Body of pancreas (tissue), 4 donors: ENCODE results near the gene SORL1. TPM values are rescaled to one million over a fixed set of nuclear protein-coding genes. Genes with fewer than 3 reads are reported as not detected.

Experiments
- ATAC-seq: fragments of 150-250 bp; one replicate; pipeline ENCODE4 v1.9.1; 2016
- DNase-seq, 4 donors: peaks; one replicate each; pipeline ENCODE4 v3.0.0-alpha.2; 2019
- H3K27ac ChIP-seq, 4 donors: fragments of 200-600 bp; sonication (generic); 1 replicate in 3 of 4; 2 replicates in 1 of 4; pipeline versions ENCODE4 v1.5.1 to v1.6.1; 2016 to 2019; ENCODE audit warnings: mild to moderate bottlenecking in 1 of 4, mixed read lengths in 1 of 4, moderate library complexity in 1 of 4
- H3K27me3 ChIP-seq, 2 donors: fragments of 200-600 bp; sonication (generic); one replicate each; pipeline ENCODE4 v1.6.0; 2016; ENCODE audit warnings: mild to moderate bottlenecking in 1 of 2
- H3K36me3 ChIP-seq, 2 donors: fragments of 200-600 bp; sonication (generic); replicated peaks in 1 of 2; 2 replicates each; pipeline ENCODE4 v1.5.1; 2016; ENCODE audit warnings: low read depth in 2 of 2; ENCODE audit not compliant: insufficient read depth in 1 of 2
- H3K4me1 ChIP-seq: fragments of 200-600 bp; sonication (generic); one replicate; pipeline ENCODE4 v1.6.0; 2016
- H3K4me3 ChIP-seq, 2 donors: fragments of 200-600 bp; sonication (generic); 1 replicate in 1 of 2; 2 replicates in 1 of 2; pipeline ENCODE4 v1.5.1; 2016 to 2019
- H3K9me3 ChIP-seq, 3 donors: fragments of 200-600 bp; sonication (generic); 1 replicate in 2 of 3; 2 replicates in 1 of 3; pipeline ENCODE4 v1.5.1; 2016
- POLR2A ChIP-seq, 3 donors: fragments of 450-650 bp; IDR thresholded peaks; one replicate each; pipeline ENCODE4 v1.6.1; 2016; ENCODE audit warnings: antibody characterized with exemption in 3 of 3, mild to moderate bottlenecking in 2 of 3
- WGBS, 2 donors: methylation state at CpG; one replicate each; pipeline ENCODE4 v1.1.5; 2017; 5-methylcytosine and 5-hydroxymethylcytosine counted together
- intact Hi-C: fragments of 100-400 bp; cut with DNase I; formaldehyde crosslinking; loops from one replicate; pipeline ENCODE4 v1.15.1; 2023
- total RNA-seq, 2 donors: library from RNA; depleted of rRNA; stranded (reverse); fragments of >200 nt; gene quantifications; one replicate each; pipeline ENCODE4 v1.1.0, GENCODE V29; 2016
- TF ChIP-seq, protein P1 (sequence below), 7 experiments: fragments of 450-650 bp in 4 of 7; fragments of 200-600 bp in 3 of 7; sonication (generic) in 3 of 7; IDR thresholded peaks; one replicate each; pipeline ENCODE4 v1.5.1; 2016 to 2019; ENCODE audit warnings: antibody characterized with exemption in 7 of 7

Gene SORL1
- total RNA-seq, 2 donors from 2014 or later = 25.1 to 26.5 TPM

DNA sequence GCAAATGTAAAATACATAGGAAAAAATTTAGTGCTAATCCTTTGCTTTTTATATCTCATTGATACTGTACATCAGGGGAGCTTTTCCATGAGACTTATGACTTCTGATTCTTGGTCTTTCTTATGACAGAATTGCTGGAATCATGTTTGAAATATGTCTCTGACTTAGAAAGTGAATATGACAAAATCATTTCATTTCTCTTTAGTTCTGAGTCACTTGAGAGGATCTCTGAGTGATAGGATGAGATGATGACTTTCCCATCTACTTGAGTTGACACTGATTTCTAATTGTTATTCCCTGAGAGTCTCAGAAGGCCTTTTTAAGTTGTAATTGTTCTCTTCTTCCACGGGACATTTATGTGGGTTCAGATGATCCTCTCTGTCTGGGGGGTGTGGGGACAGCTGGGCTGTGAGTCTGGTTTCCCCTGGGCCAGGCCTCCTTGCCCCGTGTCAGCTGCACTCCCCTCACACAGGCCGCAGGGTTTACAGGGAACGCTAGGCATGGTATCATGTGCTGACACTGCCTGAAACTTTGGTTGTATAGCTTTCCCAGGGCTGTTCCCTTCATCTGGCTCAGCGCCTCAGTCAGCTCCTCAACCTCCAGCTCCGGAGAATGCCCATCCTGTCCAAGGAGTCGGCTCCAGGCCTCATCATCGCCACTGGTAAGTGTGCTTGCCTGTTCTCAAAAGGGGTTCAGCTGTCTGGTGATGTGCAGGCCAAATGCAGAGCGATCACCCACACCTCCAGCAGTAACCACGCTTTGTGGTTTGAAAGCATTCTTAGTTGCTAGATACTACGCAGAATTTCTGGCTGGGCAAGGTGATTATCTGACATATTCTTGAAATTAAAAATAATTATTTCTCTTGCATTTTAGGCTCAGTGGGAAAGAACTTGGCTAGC, 70.2 kb downstream of the SORL1 start:
- Histone ChIP-seq H3K4me3 (no peak overlapping the region), H3K4me1 (no peaks in the 10 kb centered on the region), H3K27ac (no peak overlapping the region), H3K36me3 (no peaks in the 10 kb centered on the region), H3K9me3 (peaks cover 0 to 2% (median 0%) of the 10 kb centered on the region in 3 donors), H3K27me3 (no peaks in the 10 kb centered on the region)
- no peak for DNase-seq
- intact Hi-C loops = no loop called here
- ATAC-seq = no peak
- WGBS, 2 donors = 82 to 84% methylated on average over 8 to 11 of the region's 11 CpGs
- TF ChIP-seq, protein P1, sequence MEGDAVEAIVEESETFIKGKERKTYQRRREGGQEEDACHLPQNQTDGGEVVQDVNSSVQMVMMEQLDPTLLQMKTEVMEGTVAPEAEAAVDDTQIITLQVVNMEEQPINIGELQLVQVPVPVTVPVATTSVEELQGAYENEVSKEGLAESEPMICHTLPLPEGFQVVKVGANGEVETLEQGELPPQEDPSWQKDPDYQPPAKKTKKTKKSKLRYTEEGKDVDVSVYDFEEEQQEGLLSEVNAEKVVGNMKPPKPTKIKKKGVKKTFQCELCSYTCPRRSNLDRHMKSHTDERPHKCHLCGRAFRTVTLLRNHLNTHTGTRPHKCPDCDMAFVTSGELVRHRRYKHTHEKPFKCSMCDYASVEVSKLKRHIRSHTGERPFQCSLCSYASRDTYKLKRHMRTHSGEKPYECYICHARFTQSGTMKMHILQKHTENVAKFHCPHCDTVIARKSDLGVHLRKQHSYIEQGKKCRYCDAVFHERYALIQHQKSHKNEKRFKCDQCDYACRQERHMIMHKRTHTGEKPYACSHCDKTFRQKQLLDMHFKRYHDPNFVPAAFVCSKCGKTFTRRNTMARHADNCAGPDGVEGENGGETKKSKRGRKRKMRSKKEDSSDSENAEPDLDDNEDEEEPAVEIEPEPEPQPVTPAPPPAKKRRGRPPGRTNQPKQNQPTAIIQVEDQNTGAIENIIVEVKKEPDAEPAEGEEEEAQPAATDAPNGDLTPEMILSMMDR (IDR thresholded peaks at IDR 0.05) = no peak
- TF ChIP-seq POLR2A (IDR thresholded peaks at IDR 0.05) = no peak

DNA sequence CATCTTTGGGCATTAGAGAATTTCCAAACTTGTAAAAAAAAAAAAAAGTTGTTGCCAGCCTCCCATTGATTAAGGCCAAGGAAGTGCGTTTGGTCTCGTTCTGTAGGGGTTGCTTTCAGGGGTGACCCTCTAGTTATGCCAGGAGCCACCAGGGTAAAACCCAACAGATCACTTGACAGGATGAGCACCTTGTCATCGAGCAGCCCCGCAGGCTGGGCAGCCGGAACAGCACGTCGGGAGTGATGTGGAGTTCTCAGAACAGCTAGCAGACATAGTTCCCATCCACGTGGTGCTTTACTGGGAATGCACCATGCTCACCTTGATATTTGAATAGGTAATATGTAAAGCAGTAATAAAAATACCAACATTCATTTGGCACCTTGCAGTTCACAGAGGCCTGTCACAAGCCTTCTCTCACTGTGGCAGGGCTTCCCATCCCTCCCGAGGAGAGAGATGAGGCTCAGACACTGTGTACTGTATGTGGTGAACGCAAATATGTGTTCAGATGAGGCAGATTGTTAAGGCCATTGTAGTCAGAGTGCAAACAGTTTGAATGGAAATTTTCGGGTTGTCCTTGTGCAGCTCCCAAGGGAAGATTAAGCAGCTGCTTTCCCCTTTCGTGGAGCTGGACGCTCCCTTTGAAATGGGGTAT, 71.6 kb downstream of the SORL1 start:
- 63 to 76% methylated on average over 12 to 13 of the region's 13 CpGs for WGBS, 2 donors
- intact Hi-C loops = no loop called here

DNA sequence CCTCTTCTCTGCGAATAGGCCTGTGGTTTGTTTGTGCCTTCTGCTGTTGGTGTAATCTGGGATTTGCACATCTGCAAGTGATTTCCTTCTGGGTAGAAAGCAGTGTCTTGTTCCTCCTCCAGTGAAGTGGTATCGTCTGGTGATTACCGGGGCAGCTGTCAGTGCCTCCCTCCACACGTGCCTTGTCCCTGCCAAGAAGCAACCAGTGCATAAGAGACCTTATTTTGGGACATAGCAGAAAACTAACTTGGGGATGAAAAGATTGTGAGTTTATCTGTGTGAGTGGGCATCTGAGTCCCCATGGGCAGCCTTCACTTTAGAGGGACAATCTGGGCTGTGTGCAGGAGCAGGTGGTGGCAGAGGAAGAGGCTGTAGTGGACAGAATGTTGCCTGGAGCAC, 72.1 kb downstream of the SORL1 start:
- no peaks in the 10 kb centered on the region for H3K36me3 ChIP-seq
- ATAC-seq = no peak
- TF ChIP-seq, protein P1 (IDR thresholded peaks at IDR 0.05) = no peak
- TF ChIP-seq POLR2A (IDR thresholded peaks at IDR 0.05) = no peak
- H3K9me3 ChIP-seq = peaks cover 0 to 2% (median 0%) of the 10 kb centered on the region in 3 donors
- 61 to 69% methylated on average over 3 to 4 of the region's 4 CpGs for WGBS, 2 donors
- no peaks in the 10 kb centered on the region for H3K27me3 ChIP-seq
- DNase-seq = no peak
- no peaks in the 10 kb centered on the region for H3K4me1 ChIP-seq
- H3K27ac ChIP-seq = no peak overlapping the region
- no peak overlapping the region for H3K4me3 ChIP-seq
- intact Hi-C loops = no loop called here

More for the DNA sequence above, 71.6 kb downstream of the SORL1 start:
- Histone ChIP-seq H3K4me1 (no peaks in the 10 kb centered on the region), H3K27me3 (no peaks in the 10 kb centered on the region), H3K9me3 (peaks cover 0 to 2% (median 0%) of the 10 kb centered on the region in 3 donors), H3K4me3 (no peak overlapping the region), H3K27ac (no peak overlapping the region), H3K36me3 (no peaks in the 10 kb centered on the region)
- DNase-seq (no peak), ATAC-seq (no peak)
- no peak for TF ChIP-seq POLR2A (IDR thresholded peaks at IDR 0.05)
- TF ChIP-seq, protein P1 (IDR thresholded peaks at IDR 0.05) = no peak

DNA sequence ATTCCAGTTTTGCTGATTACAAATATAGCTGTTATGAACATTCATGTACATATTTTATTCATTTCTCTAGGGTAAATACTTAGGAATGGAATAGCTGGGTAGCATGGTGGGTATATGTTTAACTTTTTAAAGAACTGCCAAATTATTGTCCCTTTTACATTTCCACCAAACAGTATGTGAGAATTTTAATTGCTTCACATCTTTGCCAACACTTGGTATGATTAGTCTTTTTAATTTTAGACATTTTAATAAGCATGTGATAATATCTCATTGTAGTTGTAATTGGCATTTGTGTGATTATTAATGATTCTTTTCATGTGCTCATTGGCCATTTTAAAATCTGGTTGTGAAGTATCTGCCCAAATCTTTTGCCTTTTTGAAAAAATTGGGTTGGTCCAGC, 73.3 kb downstream of the SORL1 start:
- ATAC-seq (no peak), DNase-seq (no peak)
- peaks cover 0 to 2% (median 0%) of the 10 kb centered on the region in 3 donors for H3K9me3 ChIP-seq
- H3K4me3 ChIP-seq = no peak overlapping the region
- H3K27ac ChIP-seq = no peak overlapping the region
- no peaks in the 10 kb centered on the region for H3K4me1 ChIP-seq
- intact Hi-C loops = no loop called here
- TF ChIP-seq, protein P1 (IDR thresholded peaks at IDR 0.05) = no peak
- H3K27me3 ChIP-seq = no peaks in the 10 kb centered on the region
- no peaks in the 10 kb centered on the region for H3K36me3 ChIP-seq
